Ectodermal cell (in vitro differentiated cells): Measurements from ENCODE around the gene VEGFA.

Experiments
- H3K27ac ChIP-seq: 2 replicates; pipeline ENCODE4 v1.7.0; 2013; ENCODE audit warnings: mild to moderate bottlenecking, low read depth, low read length; ENCODE audit not compliant: insufficient read depth, poor library complexity, severe bottlenecking
- H3K27me3 ChIP-seq: 2 replicates; pipeline ENCODE4 v1.7.0; 2013; ENCODE audit warnings: mild to moderate bottlenecking, low read length; ENCODE audit not compliant: insufficient read depth, control insufficient read depth, poor library complexity, severe bottlenecking
- H3K36me3 ChIP-seq: one replicate; pipeline ENCODE4 v1.7.0; 2013; ENCODE audit warnings: low read length; ENCODE audit not compliant: control insufficient read depth, insufficient read depth
- H3K4me1 ChIP-seq: one replicate; pipeline ENCODE4 v1.7.0; 2013; ENCODE audit warnings: low read length; ENCODE audit not compliant: control insufficient read depth, insufficient read depth
- H3K4me3 ChIP-seq: 2 replicates; pipeline ENCODE4 v1.7.0; 2013; ENCODE audit warnings: low read depth, low read length, control low read depth; ENCODE audit not compliant: insufficient read depth
- H3K9me3 ChIP-seq: 2 replicates; pipeline ENCODE4 v1.7.0; 2013; ENCODE audit warnings: mild to moderate bottlenecking, low read length, moderate library complexity; ENCODE audit not compliant: control insufficient read depth
- WGBS, 2 experiments: methylation state at CpG; one replicate each; pipeline ENCODE4 v1.1.7; 2013; ENCODE audit warnings: missing lambda C conversion rate in 2 of 2; 5-methylcytosine and 5-hydroxymethylcytosine counted together

Gene VEGFA

GRCh38 chr6:43744931-43745727 is 24.9 kb upstream of the VEGFA start:
- H3K36me3 ChIP-seq: no peaks in the 10 kb centered on the region
- 86 to 89% methylated on average over 16 of the region's 16 CpGs for WGBS, 2 experiments
- no peaks in the 10 kb centered on the region for H3K27me3 ChIP-seq
- H3K4me1 ChIP-seq: peaks cover 31% of the 10 kb centered on the region
- H3K9me3 ChIP-seq: no peaks in the 10 kb centered on the region
- no peak overlapping the region for H3K4me3 ChIP-seq
- no peak overlapping the region for H3K27ac ChIP-seq

GRCh38 chr6:43746071-43746470 is 23.9 kb upstream of the VEGFA start:
- Histone ChIP-seq H3K4me3 (no peak overlapping the region), H3K4me1 (peaks cover 22% of the 10 kb centered on the region), H3K27me3 (no peaks in the 10 kb centered on the region), H3K27ac (no peak overlapping the region), H3K36me3 (no peaks in the 10 kb centered on the region), H3K9me3 (no peaks in the 10 kb centered on the region)
- WGBS, 2 experiments: 91 to 94% methylated on average over 2 of the region's 2 CpGs

GRCh38 chr6:43746613-43747102 is 23.4 kb upstream of the VEGFA start:
- whole genome bisulfite sequencing, 2 experiments: 71 to 73% methylated on average over 13 of the region's 13 CpGs
- H3K27ac ChIP-seq: no peak overlapping the region
- H3K27me3 ChIP-seq: no peaks in the 10 kb centered on the region

GRCh38 chr6:43747784-43748183 is 22.2 kb upstream of the VEGFA start:
- 87 to 94% methylated on average over 4 of the region's 4 CpGs for WGBS, 2 experiments

More at GRCh38 chr6:43746613-43747102, 23.4 kb upstream of the VEGFA start:
- H3K36me3 ChIP-seq: no peaks in the 10 kb centered on the region
- H3K9me3 ChIP-seq: no peaks in the 10 kb centered on the region
- no peak overlapping the region for H3K4me3 ChIP-seq
- H3K4me1 ChIP-seq: peaks cover 17% of the 10 kb centered on the region

GRCh38 chr6:43748765-43749164 is 21.2 kb upstream of the VEGFA start:
- H3K9me3 ChIP-seq: no peaks in the 10 kb centered on the region

More at GRCh38 chr6:43747784-43748183, 22.2 kb upstream of the VEGFA start:
- no peak overlapping the region for H3K4me3 ChIP-seq
- no peaks in the 10 kb centered on the region for H3K9me3 ChIP-seq
- H3K36me3 ChIP-seq: no peaks in the 10 kb centered on the region
- H3K4me1 ChIP-seq: peaks cover 17% of the 10 kb centered on the region
- no peak overlapping the region for H3K27ac ChIP-seq
- H3K27me3 ChIP-seq: no peaks in the 10 kb centered on the region

GRCh38 chr6:43749461-43749860 is 20.6 kb upstream of the VEGFA start:
- no peaks in the 10 kb centered on the region for H3K36me3 ChIP-seq
- peaks cover 17% of the 10 kb centered on the region for H3K4me1 ChIP-seq
- H3K27ac ChIP-seq: no peak overlapping the region
- WGBS, 2 experiments: 94 to 96% methylated on average over 2 of the region's 2 CpGs
- no peaks in the 10 kb centered on the region for H3K9me3 ChIP-seq
- no peak overlapping the region for H3K4me3 ChIP-seq
- H3K27me3 ChIP-seq: no peaks in the 10 kb centered on the region

More at GRCh38 chr6:43748765-43749164, 21.2 kb upstream of the VEGFA start:
- Histone ChIP-seq H3K4me1 (peaks cover 17% of the 10 kb centered on the region), H3K27me3 (no peaks in the 10 kb centered on the region), H3K36me3 (no peaks in the 10 kb centered on the region), H3K27ac (no peak overlapping the region), H3K4me3 (no peak overlapping the region)
- WGBS, 2 experiments: 92% methylated on average over 2 of the region's 2 CpGs

GRCh38 chr6:43750622-43751021 is 19.4 kb upstream of the VEGFA start:
- Histone ChIP-seq H3K4me3 (no peak overlapping the region), H3K27me3 (no peaks in the 10 kb centered on the region), H3K4me1 (peaks cover 12% of the 10 kb centered on the region), H3K27ac (no peak overlapping the region), H3K9me3 (no peaks in the 10 kb centered on the region), H3K36me3 (no peaks in the 10 kb centered on the region)
- WGBS, 2 experiments: 93 to 100% methylated on average over 3 of the region's 3 CpGs

- Histone ChIP-seq H3K36me3 (no peaks in the 10 kb centered on the region), H3K4me1 (no peaks in the 10 kb centered on the region), H3K4me3 (no peak overlapping the region), H3K27ac (no peak overlapping the region), H3K9me3 (no peaks in the 10 kb centered on the region), H3K27me3 (no peaks in the 10 kb centered on the region)
- WGBS, 2 experiments: 94 to 96% methylated on average over 2 to 3 of the region's 3 CpGs
These were observed 16.3 kb upstream of the VEGFA start for GRCh38 chr6:43753570-43754183.

GRCh38 chr6:43757966-43758616 is 11.9 kb upstream of the VEGFA start:
- Histone ChIP-seq H3K27ac (no peak overlapping the region), H3K4me3 (no peak overlapping the region), H3K27me3 (no peaks in the 10 kb centered on the region), H3K4me1 (peaks cover 8% of the 10 kb centered on the region), H3K9me3 (no peaks in the 10 kb centered on the region), H3K36me3 (no peaks in the 10 kb centered on the region)
- WGBS, 2 experiments: 69 to 75% methylated on average over 9 of the region's 9 CpGs

- WGBS, 2 experiments: 66 to 70% methylated on average over 9 of the region's 9 CpGs
These were observed 11.4 kb upstream of the VEGFA start for GRCh38 chr6:43758617-43759050.

More at GRCh38 chr6:43758617-43759050, 11.4 kb upstream of the VEGFA start:
- peaks cover 8% of the 10 kb centered on the region for H3K4me1 ChIP-seq
- H3K36me3 ChIP-seq: no peaks in the 10 kb centered on the region
- H3K27ac ChIP-seq: no peak overlapping the region
- H3K9me3 ChIP-seq: no peaks in the 10 kb centered on the region
- no peak overlapping the region for H3K4me3 ChIP-seq
- no peaks in the 10 kb centered on the region for H3K27me3 ChIP-seq
